ENCODE results near the gene EMC10.

The EMC10 gene

GRCh38 chr19:50498219-50499056, 22.1 kb downstream of the EMC10 start:
- no peak for DNase-seq

GRCh38 chr19:50500060-50500752, 23.9 kb downstream of the EMC10 start:
- no peak for DNase-seq

- no peak for DNase-seq
Observed at GRCh38 chr19:50500753-50501151, 24.4 kb downstream of the EMC10 start.

- DNase-seq = no peak
Observed at GRCh38 chr19:50501186-50501567, 24.9 kb downstream of the EMC10 start.

GRCh38 chr19:50501568-50502475, 25.5 kb downstream of the EMC10 start:
- DNase-seq = no peak

GRCh38 chr19:50505856-50506611, 29.7 kb downstream of the EMC10 start:
- no peak for DNase-seq

DNA sequence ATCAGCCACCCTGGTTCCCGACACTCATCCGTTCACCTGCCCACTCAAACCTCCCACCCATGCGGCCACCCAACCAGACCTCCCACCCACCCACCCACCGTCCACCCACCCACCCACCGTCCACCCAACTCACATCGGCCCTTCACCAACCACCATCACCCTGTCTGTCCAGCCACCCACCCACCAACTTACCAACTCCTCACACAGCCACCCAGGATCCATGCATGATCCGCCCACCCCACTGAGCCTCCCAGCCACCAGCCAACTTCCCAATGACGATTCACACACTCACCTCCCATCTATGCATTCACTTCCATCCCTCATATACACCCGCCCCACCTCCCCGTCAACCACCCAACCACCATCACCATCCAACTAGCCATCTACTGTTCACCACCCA, 30.4 kb downstream of the EMC10 start:
- DNase-seq = no peak

- no peak for DNase-seq
Observed at GRCh38 chr19:50507376-50507775, 31.1 kb downstream of the EMC10 start.

- no peak for DNase-seq
Observed at GRCh38 chr19:50508843-50509190, 32.5 kb downstream of the EMC10 start.

GRCh38 chr19:50509366-50509765, 33.1 kb downstream of the EMC10 start:
- DNase-seq = no peak

DNA sequence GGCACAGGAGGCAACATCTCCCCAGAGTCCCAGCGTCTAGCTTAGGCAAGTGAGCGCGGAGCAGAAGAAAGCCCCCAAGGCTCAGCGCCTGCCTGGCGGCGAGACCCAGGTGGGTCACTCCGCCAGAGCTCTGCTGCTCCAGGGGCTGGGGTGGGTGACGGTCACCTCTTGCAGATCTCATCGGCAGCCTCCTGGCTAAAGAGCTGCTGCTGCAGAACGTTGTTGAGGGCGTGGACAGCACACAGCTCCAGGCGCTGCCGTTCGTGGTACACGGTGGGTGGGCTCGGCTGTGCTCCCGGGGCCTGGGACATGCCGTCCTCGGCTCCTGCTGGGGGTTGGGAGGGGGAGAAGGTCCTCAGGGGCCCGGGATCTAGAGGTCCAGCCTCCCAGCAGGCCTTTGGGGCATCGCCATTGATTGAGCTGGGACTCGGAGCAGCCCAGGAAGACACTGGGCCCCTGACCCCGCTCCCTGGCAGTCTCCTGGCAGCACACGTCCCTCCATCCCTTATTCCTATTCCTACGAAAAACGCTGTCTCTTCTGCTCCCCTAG, 33.9 kb downstream of the EMC10 start:
- DNase-seq = no peak

DNA sequence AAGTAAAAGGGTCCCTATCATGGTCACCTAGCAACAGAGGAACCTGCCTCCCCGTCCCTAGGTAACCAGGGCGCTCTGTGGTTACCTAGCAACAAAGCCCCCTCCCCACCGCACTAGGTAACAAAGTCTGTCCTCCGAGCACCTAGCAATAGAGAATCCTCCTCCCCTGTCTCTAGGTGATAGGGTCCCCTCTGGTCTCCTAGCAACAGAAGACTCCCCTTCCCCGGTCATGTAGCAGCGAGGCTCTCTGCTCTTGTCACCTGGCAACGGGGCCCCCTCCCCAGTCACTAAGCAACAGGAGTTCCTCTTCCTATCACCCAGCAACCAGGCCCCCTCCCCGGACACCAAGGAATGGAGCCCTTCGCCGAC, 34.4 kb downstream of the EMC10 start:
- DNase-seq = no peak

DNA sequence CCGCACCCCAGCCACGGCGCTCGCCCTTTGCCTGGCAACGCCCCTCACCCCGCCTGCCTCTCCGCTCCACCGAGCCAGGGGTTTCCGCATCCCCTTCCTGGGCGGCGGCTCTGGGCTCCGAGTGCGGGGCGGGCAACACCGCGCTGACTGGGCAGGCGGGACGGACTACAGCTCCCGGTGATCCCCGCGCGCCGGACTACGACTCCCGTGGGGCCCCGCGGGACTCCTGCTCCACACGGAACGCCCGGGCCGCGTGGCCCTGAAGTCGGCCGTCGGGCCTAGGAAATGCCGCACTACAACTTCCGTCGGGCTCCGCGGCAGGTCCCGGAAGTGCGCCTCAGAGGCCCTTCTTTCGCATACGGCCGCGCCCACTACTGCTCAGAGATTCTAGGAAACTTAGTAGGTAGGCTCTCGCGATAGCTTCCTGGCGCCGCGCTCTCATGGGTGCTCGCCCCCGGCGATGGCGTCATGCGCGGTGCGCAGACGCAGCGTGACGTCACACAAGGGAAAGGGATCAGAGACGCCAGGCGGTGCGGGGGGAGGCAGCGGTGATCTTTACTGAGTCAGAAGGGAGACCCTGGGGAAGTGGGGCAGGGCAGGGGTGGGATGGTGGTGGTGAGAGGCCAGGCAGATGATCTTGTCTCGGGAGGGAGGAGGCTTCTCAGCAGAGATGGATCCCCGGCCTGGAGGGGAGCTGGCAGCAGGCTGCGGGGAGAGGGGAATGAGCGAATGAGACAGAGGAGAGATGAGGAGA, 34.9 kb downstream of the EMC10 start, which contains the start of gene JOSD2:
Gene JOSD2, minus strand, starts transcription at position 123 of the 754 bp plus-strand sequence. CDS start 760 bp downstream, outside the sequence.
- peak; percentile 97 for DNase-seq

DNA sequence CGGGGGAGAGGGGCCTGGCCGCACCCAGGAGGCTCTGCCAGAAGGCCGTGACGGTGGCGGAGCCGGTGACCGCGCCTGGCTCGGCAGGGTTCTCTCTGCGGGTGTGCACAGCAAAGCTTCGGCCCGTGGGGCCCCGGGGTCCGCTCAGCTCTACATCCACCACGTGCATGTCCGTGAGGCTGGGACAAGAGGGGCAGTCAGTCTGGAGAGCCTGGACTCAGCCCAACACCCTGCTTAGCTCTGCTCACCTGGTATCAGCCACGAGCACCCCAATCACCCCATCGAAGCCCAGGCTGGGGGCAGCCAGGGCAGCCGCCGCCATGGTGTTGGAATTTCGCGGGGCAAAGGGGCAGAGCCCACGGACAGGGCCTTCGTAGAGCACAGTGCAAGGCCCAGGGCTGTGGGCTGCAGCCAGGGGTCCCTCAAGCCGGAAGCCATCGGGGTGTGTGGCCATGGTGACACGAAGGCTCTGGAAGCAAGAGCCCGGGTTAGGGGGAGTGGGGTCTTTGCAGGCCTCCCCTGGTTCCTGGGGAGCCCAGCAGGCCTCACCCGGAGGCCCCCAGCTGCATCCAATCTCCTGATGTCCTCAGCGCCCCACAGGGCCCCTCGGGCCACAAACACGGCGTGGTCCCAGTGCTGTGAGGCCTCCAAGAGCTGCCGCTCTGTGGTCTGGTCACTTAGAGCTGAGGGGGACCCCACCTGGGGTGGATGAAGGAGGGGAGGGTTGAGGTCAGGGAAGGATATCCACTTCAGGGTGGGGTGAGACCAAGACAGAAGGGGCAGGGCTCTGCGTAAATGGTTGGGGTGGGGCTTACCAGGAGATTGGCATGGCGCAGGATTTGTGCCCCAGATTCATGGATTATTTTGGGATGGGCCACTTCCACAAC, 36.0 kb downstream of the EMC10 start:
- no peak for DNase-seq

GRCh38 chr19:50512999-50513745, 36.9 kb downstream of the EMC10 start:
- no peak for DNase-seq

DNA sequence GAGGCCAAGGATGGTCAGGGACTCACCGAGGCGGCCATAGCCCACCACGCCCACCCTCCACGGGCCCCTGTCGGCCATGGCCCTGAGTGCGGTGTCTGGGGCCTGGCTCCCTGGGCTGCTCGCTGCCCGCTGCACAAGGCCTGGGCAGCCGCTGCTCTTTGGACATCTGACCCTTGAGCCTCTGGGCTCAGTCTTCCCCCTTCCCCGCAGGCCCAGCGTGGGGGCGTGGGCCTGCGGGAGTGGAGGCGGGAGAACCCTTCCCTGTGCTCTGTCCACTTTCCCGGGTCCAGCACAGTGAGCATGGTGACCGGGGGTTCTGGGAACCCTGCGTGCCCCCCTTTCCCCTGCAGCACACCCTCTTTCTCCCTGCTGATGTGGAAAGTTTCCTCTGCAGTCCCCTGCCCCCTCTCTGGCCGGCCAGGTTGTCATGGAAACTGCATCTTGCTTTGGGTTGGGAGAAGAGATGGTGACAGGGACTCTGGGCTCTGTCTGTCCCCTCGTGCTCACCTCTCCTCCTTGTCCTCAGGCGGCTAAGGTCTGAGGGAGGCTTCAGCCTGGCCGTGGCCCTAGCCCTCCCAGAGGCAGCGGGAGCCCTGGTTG, 37.5 kb downstream of the EMC10 start, which contains the start of gene ASPDH:
Gene ASPDH, minus strand, starts transcription at position 168 of the 600 bp plus-strand sequence. Its CDS starts 90 bp downstream, at position 78.
- DNase-seq = no peak

- DNase-seq = no peak
Observed at GRCh38 chr19:50514346-50515167, 38.2 kb downstream of the EMC10 start.

- DNase-seq = no peak
Observed at GRCh38 chr19:50515168-50515561, 38.9 kb downstream of the EMC10 start.

All from activated naive CD4-positive, alpha-beta T cell treated with anti-CD3 and anti-CD28 coated beads, Interleukin-2, amount 50 U/mL, for 16 hours (primary cell).